Heart left ventricle (tissue), 16 donors: ENCODE measurements around the gene SCRN1. TPM values are rescaled to one million over a fixed set of nuclear protein-coding genes. Genes with fewer than 3 reads are reported as not detected.

ENCODE experiments used
- ATAC-seq, 4 donors: fragments of 200-7000 bp; cut with Tn5 transposase; one replicate each; pipeline ENCODE4 v1.9.1; 2020 to 2022; ENCODE audit warnings: moderate library complexity in 4 of 4, mild to moderate bottlenecking in 3 of 4, moderate number of reproducible peaks in 1 of 4
- DNase-seq, 5 donors: peaks; one replicate each; pipeline ENCODE4 v3.0.0-alpha.2; 2020
- H3K27ac ChIP-seq, 12 donors: fragments of 200-600 bp; sonication (generic) in 4 of 12; one replicate each; pipeline versions ENCODE4 v1.5.0 to v1.8.0; 2016 to 2022; ENCODE audit warnings: mild to moderate bottlenecking in 2 of 12
- H3K27me3 ChIP-seq, 9 donors: fragments of 200-600 bp; sonication (generic) in 2 of 9; one replicate each; pipeline versions ENCODE4 v1.5.1 to v1.8.0; 2016 to 2022; ENCODE audit warnings: mild to moderate bottlenecking in 3 of 9
- H3K36me3 ChIP-seq, 9 donors: fragments of 200-600 bp; sonication (generic) in 2 of 9; one replicate each; pipeline versions ENCODE4 v1.5.0 to v1.8.0; 2018 to 2022; ENCODE audit warnings: mild to moderate bottlenecking in 2 of 9
- H3K4me1 ChIP-seq, 12 donors: fragments of 200-600 bp; sonication (generic) in 4 of 12; one replicate each; pipeline versions ENCODE4 v1.5.0 to v1.8.0; 2016 to 2022; ENCODE audit warnings: mild to moderate bottlenecking in 3 of 12
- H3K4me3 ChIP-seq, 12 donors: fragments of 200-600 bp; sonication (generic) in 4 of 12; one replicate each; pipeline versions ENCODE4 v1.5.0 to v1.8.0; 2017 to 2022; ENCODE audit warnings: mild to moderate bottlenecking in 9 of 12, moderate library complexity in 4 of 12
- H3K9me3 ChIP-seq, 12 donors: fragments of 200-600 bp; sonication (generic) in 4 of 12; one replicate each; pipeline versions ENCODE4 v1.5.0 to v1.8.0; 2016 to 2022; ENCODE audit warnings: mild to moderate bottlenecking in 1 of 12
- POLR2A ChIP-seq, 2 donors: fragments of 450-650 bp; IDR thresholded peaks; one replicate each; pipeline ENCODE4 v1.6.1; 2017; ENCODE audit warnings: antibody characterized with exemption in 2 of 2, mild to moderate bottlenecking in 2 of 2, moderate library complexity in 2 of 2
- WGBS, 4 donors: extraction: QIAGEN DNeasy Blood & Tissue Kit in 2 of 4; methylation state at CpG; one replicate each; pipeline versions ENCODE4 v1.1.5 to v1.1.7; 2013 to 2018; 5-methylcytosine and 5-hydroxymethylcytosine counted together
- intact Hi-C, 10 donors: fragments of 100-400 bp; cut with DNase I; formaldehyde crosslinking; loops; one replicate each; pipeline versions ENCODE4 v1.11.1 to v1.14.2; 2022
- polyA plus RNA-seq, 2 donors: library from polyadenylated mRNA; stranded (reverse); fragments of 200-250 nt; gene quantifications; one replicate each; pipeline ENCODE4 v1.2.3, GENCODE V29; 2013
- total RNA-seq, 9 donors: library from RNA; depleted of rRNA in 2 of 9; stranded (reverse); fragments of >200 nt in 2 of 9; fragmentation: NEBNext Ultra II Directional in 3 of 9; extraction: Animal tissue kit (Norgen Biotek cat#: 25700) in 3 of 9; gene quantifications; one replicate each; pipeline versions ENCODE4 v1.1.0 to v1.2.4, GENCODE V29; 2016 to 2023
- TF ChIP-seq, protein P1 (sequence below), 12 donors: fragments of 200-600 bp; sonication (generic) in 4 of 12; IDR thresholded peaks; one replicate each; pipeline versions ENCODE4 v1.5.0 to v1.8.0; 2018 to 2022; ENCODE audit warnings: antibody characterized with exemption in 12 of 12, mild to moderate bottlenecking in 5 of 12
- donor health status: ischemic (EF 13 %, LVEDD 7.1; RV severe dilation, severe dysfunction).
- donor health status: healthy with polysubstance abuse.
- donor health status: DM: no; HTN: yes; CAD: no.
- donor health status: DM: no; HTN: no; CAD: no.
- donor health status: ischemic (EF 25% LVEDD 6.9; RV normal size, moderate dysfunction).
- donor health status: ischemic (EF 25% LVEDD 5.7; RV mildly dilated, moderate dysfunction).
- donor health status: healthy.
- donor health status: DM: yes; HTN: yes; CAD: no.
- donor health status: ischemic (EF 35%, LVEDD 5.7; RV mildly dilated, moderate dysfunction).
- donor health status: nonischemic (EF 11% LVEDD 7.7; RV severe dilation, severe dysfunction).
- donor health status: DM: yes; HTN: yes; CAD: no.
- donor health status: PGD.
- donor health status: ischemic (EF 29% LVEDD 5.4; RV normal size, mild dysfunction).
- donor health status: nonischemic (EF 23%, LVEDD 6.1; RV moderate dilation, normal function).

Gene SCRN1
- total and polyA plus RNA-seq, 11 donors, result 2.7 to 40.2 (median 20.1) TPM

DNA sequence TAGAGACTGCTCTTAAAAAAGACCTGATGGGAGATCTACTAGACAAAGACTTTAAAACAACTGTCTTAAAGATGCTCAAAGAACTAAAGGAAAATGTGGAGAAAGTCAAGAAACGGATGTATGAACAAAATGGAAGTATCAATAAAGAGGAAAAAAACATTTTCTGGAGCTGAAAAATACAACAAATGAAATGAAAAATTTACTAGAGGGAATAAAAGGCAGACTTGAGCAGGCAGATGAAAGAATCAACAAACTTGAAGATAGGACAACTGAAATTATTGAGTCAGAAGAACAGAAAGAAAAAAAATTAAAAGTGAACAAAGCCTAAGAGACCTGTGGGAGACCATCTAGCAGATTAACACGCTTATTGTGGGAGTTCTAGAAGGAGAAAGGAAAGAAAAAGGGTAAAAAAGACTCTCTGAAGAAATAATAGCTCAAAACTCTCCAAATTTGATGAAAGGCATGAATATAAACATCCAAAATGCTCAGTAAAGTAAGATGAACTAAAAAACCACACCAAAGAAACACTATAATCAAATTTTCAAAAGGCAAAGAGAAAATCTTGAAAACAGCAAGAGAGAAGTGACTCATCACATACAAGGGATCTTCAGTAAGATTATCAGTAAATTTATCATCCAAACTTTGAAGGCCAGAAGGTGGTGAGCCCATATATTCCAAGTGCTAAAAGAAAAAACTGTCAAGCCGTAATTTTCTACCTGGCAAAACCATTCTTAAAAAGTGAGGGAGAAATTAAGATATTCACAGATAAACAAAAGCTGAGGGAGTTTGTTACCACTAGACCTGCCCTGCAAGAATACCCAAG is 83.2 kb downstream of the SCRN1 start:
- Histone ChIP-seq H3K27me3 (no peaks in the 10 kb centered on the region), H3K9me3 (peaks cover 0 to 33% (median 17%) of the 10 kb centered on the region in 12 donors), H3K27ac (no peak overlapping the region), H3K36me3 (peaks cover 0 to 30% (median 0%) of the 10 kb centered on the region in 9 donors), H3K4me1 (no peaks in the 10 kb centered on the region), H3K4me3 (no peak overlapping the region)
- DNase-seq, result no peak
- TF ChIP-seq, protein P1, sequence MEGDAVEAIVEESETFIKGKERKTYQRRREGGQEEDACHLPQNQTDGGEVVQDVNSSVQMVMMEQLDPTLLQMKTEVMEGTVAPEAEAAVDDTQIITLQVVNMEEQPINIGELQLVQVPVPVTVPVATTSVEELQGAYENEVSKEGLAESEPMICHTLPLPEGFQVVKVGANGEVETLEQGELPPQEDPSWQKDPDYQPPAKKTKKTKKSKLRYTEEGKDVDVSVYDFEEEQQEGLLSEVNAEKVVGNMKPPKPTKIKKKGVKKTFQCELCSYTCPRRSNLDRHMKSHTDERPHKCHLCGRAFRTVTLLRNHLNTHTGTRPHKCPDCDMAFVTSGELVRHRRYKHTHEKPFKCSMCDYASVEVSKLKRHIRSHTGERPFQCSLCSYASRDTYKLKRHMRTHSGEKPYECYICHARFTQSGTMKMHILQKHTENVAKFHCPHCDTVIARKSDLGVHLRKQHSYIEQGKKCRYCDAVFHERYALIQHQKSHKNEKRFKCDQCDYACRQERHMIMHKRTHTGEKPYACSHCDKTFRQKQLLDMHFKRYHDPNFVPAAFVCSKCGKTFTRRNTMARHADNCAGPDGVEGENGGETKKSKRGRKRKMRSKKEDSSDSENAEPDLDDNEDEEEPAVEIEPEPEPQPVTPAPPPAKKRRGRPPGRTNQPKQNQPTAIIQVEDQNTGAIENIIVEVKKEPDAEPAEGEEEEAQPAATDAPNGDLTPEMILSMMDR (IDR thresholded peaks at IDR 0.05), result no peak
- TF ChIP-seq POLR2A (IDR thresholded peaks at IDR 0.05), result no peak
- ATAC-seq, result no peak
- intact Hi-C loops, result no loop called here
- 86 to 90% (median 88%) methylated on average over 3 of the region's 3 CpGs for WGBS, 4 donors

DNA sequence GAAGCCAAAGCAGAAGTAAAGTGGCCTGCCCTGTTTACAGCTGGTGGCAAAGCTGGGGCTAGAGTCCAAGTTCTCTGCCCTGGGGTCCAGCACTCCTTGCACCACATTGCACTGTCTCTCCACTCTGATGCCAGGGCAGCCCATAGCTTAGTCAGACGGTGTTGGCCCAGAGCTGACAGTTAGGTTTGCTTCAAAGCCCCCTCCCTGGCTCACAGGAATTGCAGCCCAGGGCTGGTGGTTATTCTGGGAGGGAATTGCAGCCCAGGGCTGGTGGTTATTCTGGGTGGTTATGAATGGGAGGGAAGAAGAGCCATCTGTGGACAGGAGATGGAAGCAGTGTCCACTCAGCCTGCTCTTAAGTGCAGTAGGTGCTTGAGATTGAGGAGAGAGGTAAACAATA is 88.9 kb downstream of the SCRN1 start:
- no peak for ATAC-seq
- TF ChIP-seq, protein P1 (IDR thresholded peaks at IDR 0.05), result no peak
- TF ChIP-seq POLR2A (IDR thresholded peaks at IDR 0.05), result no peak
- Histone ChIP-seq H3K27me3 (no peaks in the 10 kb centered on the region), H3K4me3 (no peak overlapping the region), H3K9me3 (peaks cover 0 to 20% (median 3%) of the 10 kb centered on the region in 12 donors), H3K27ac (no peak overlapping the region), H3K4me1 (no peaks in the 10 kb centered on the region), H3K36me3 (peaks cover 0 to 18% (median 0%) of the 10 kb centered on the region in 9 donors)
- 36 to 65% (median 63%) methylated on average over 1 of the region's 1 CpG for WGBS, 4 donors
- DNase-seq, result no peak
- intact Hi-C loops, result no loop called here

DNA sequence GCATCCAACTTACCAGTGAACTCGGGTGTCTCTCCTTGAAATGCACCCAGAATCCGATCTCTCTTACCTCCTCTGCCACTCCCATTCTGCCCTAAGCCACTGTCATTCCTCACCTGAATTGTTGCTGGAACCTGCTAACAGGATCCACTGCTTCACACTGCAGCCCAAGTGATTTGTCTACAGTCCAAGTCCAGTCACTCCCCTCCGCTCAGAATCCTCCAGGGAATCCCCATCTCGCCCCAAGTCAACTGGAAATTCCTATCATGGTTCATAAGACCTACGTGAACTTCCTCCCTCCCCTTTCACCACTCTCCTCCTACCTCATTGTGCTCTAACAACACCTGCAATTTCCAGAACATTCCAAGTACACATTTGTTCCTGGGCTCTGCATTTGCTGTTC is 91.3 kb downstream of the SCRN1 start:
- intact Hi-C loops, result no loop called here
- H3K36me3 ChIP-seq, result no peaks in the 10 kb centered on the region
- H3K27me3 ChIP-seq, result no peaks in the 10 kb centered on the region
- H3K27ac ChIP-seq, result no peak overlapping the region
- no peak overlapping the region for H3K4me3 ChIP-seq
- no peak for TF ChIP-seq POLR2A (IDR thresholded peaks at IDR 0.05)
- TF ChIP-seq, protein P1 (IDR thresholded peaks at IDR 0.05), result no peak
- 54 to 62% (median 60%) methylated on average over 5 of the region's 5 CpGs for WGBS, 4 donors
- no peak for ATAC-seq
- no peak for DNase-seq
- no peaks in the 10 kb centered on the region for H3K4me1 ChIP-seq
- peaks cover 0 to 13% (median 0%) of the 10 kb centered on the region in 12 donors for H3K9me3 ChIP-seq

DNA sequence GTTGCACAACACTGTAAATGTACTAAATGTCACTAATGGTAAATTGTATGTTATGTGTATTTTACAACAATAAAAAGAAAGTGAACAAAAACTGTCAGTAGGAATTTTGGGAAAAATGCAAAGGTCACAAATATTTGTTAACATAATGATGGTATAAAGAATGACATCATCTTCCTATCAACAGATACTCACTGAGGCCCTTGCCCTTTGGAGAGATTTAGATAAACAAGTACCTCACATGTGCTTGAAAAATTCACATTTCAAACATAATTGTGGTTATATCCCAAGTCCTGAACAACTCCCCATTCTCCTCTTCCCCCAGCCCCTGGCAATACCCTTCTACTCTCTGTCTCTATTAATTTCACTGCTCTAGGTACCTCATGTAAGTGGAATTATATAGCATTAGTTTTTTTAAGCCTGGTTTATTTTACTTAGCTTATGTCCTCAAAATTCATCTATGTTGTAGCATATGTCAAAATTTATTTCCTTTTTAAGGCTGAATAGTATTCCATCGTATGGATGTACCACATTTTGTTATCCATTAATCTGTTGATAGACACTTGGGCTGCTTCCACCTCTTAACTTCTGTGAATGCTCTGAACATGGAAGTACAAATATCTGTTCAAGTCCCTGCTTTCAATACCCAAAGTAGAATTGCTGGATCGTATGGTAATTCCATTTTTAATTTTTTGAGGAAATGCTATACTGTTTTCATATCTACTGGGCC is 92.8 kb downstream of the SCRN1 start:
- no peak for ATAC-seq
- Histone ChIP-seq H3K36me3 (no peaks in the 10 kb centered on the region), H3K4me3 (no peak overlapping the region), H3K27me3 (no peaks in the 10 kb centered on the region), H3K4me1 (no peaks in the 10 kb centered on the region), H3K9me3 (peaks cover 0 to 13% (median 0%) of the 10 kb centered on the region in 12 donors), H3K27ac (no peak overlapping the region)
- no peak for DNase-seq
- 89 to 97% (median 94%) methylated on average over 2 of the region's 2 CpGs for WGBS, 4 donors
- TF ChIP-seq, protein P1 (IDR thresholded peaks at IDR 0.05), result no peak
- no peak for TF ChIP-seq POLR2A (IDR thresholded peaks at IDR 0.05)
- intact Hi-C loops, result no loop called here
